Spinal cord (tissue), 10 donors: ENCODE measurements around the gene FOXL3. TPM values are rescaled to one million over a fixed set of nuclear protein-coding genes. Genes with fewer than 3 reads are reported as not detected.

Source experiments
- DNase-seq, 6 donors: peaks; one replicate each; pipeline versions ENCODE4 v3.0.0 to v3.0.0-alpha.2; 2013 to 2015; ENCODE audit warnings: low spot score in 6 of 6, low read depth in 4 of 6
- H3K27ac ChIP-seq: one replicate; pipeline ENCODE4 v1.5.1; 2013; ENCODE audit warnings: low read depth, low read length, control low read depth
- H3K27me3 ChIP-seq: one replicate; pipeline ENCODE4 v1.6.1; 2013; ENCODE audit warnings: low read length; ENCODE audit not compliant: control insufficient read depth, insufficient read depth
- H3K36me3 ChIP-seq: one replicate; pipeline ENCODE4 v1.6.1; 2013; ENCODE audit warnings: low read length; ENCODE audit not compliant: control insufficient read depth, insufficient read depth
- H3K4me1 ChIP-seq: one replicate; pipeline ENCODE4 v1.6.1; 2013; ENCODE audit warnings: low read length; ENCODE audit not compliant: control insufficient read depth, insufficient read depth
- H3K4me3 ChIP-seq: one replicate; pipeline ENCODE4 v1.5.1; 2013; ENCODE audit warnings: low read depth, low read length, control low read depth
- H3K9me3 ChIP-seq: one replicate; pipeline ENCODE4 v1.6.1; 2013; ENCODE audit warnings: low read length; ENCODE audit not compliant: control insufficient read depth, insufficient read depth
- WGBS: methylation state at CpG from one replicate; pipeline ENCODE4 v1.1.5; 2013; ENCODE audit warnings: missing lambda C conversion rate; ENCODE audit not compliant: insufficient coverage; 5-methylcytosine and 5-hydroxymethylcytosine counted together
- polyA plus RNA-seq, 2 donors: library from polyadenylated mRNA; unstranded; fragments of 120-200 nt; gene quantifications; one replicate each; pipeline ENCODE4 v1.2.1, GENCODE V29; 2013; ENCODE audit not compliant: insufficient read length in 2 of 2
- total RNA-seq, 2 donors: library from RNA; depleted of rRNA in 1 of 2; stranded (reverse); fragments of 120-200 nt in 1 of 2; fragments of >200 nt in 1 of 2; gene quantifications; one replicate each; pipeline versions ENCODE4 v1.2.3 to v1.2.4, GENCODE V29; 2013 to 2014
- donor health status: healthy.

FOXL3 gene
- total and polyA plus RNA-seq, 4 donors: 0.33 TPM; not detected in 3

DNA sequence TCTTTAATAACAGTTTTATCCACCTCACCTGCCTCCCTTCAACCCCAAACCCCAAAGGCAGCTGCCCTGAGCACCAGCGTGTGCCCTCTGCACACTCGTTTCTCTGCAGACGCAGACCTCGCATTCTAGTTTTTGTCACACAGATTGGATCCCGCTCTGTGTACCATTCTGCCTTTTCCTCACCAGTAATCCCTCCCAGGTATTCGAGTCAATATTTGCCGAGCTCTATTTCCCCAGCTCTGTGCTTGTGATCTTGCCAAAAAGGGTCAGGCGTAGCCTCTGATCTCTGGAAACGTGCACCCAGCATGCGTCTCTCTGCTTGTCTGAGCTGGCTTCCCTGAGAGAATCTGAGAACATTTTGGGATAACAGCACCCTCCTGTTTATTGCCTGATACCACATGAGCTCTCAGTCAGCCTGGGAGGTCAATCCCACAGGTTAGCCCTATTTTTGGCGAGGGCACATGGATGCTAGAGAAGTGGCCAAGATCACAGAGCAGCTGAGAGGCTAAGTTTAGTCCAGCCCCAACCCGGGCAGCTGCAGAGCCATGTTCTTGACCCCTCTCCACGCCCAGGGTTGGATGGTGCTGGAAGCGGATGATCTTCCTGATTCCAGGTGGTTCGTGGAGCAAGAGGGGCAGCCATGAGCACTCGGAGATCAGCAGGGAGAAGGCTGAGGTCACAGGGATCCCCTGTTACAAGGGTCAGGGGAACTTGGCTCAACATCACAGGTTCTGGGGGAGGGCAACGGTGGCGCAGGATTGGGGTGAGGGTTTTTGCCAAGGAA is 29.1 kb downstream of the FOXL3 start:
- no peak overlapping the region for H3K27ac ChIP-seq
- H3K4me3 ChIP-seq: no peak overlapping the region
- peaks cover 23% of the 10 kb centered on the region for H3K4me1 ChIP-seq
- 84% methylated on average over 16 of the region's 18 CpGs for WGBS
- no peak for DNase-seq
- no peaks in the 10 kb centered on the region for H3K36me3 ChIP-seq
- no peaks in the 10 kb centered on the region for H3K9me3 ChIP-seq
- peaks cover 3% of the 10 kb centered on the region for H3K27me3 ChIP-seq

DNA sequence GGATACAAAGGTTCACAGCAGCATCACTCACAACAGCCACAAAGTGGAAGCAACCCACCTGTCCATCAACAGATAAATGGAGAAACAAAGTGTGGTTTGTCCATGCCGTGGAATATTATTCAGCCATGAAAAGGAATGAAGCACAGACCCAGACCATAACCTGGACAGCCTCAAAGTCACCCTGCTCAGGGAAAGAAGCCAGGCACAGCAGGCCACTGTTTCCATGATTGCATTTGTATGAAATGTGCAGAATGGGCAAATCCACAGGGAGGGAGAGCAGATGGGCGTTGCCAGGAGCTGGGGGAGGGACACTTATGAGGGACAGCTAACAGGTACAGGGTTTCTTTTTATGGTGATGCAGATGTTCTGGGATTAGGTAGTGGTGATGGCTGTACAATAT is 30.3 kb downstream of the FOXL3 start:
- peaks cover 3% of the 10 kb centered on the region for H3K27me3 ChIP-seq
- no peak overlapping the region for H3K27ac ChIP-seq
- H3K4me1 ChIP-seq: peaks cover 23% of the 10 kb centered on the region
- no peak for DNase-seq
- H3K9me3 ChIP-seq: no peaks in the 10 kb centered on the region
- no peaks in the 10 kb centered on the region for H3K36me3 ChIP-seq
- 90% methylated on average over 2 of the region's 2 CpGs for WGBS
- no peak overlapping the region for H3K4me3 ChIP-seq

DNA sequence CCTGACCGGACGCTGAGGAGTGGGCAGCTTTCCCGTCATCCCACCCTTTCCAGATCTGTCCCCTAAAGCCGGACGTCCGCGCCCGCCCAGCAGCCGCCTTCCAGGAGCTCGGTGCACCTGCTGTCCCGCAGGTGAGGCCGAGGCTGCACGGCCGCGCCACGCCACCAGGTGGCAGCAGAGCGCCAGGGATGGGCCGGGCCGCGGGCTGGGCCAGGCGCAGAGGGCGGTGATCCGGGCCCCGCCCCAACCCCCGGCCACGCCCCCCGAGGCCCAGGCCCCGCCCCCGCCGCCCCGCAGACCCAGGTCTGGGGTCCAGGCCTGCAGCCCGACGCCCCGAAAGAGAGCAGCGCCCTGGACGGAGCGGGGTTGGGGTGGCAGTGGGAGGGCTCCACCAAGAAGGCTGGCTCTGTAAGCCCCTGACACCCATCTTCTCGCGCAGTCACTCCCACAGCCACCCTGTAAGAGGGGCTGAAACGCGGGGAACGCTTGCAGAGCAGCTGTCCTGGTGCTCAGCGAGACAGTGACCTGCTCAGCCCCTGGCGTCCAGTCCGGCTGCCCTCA is 32.2 kb downstream of the FOXL3 start:
- H3K36me3 ChIP-seq: no peaks in the 10 kb centered on the region
- no peak overlapping the region for H3K27ac ChIP-seq
- H3K27me3 ChIP-seq: peaks cover 3% of the 10 kb centered on the region
- DNase-seq: peak in 3 of 6 donors; percentile 48 to 81 (median 71)
- peaks cover 3% of the 10 kb centered on the region for H3K9me3 ChIP-seq
- WGBS: 4% methylated on average over 45 of the region's 45 CpGs
- H3K4me3 ChIP-seq: peak overlapping the region; percentile 11
- peaks cover 31% of the 10 kb centered on the region for H3K4me1 ChIP-seq

DNA sequence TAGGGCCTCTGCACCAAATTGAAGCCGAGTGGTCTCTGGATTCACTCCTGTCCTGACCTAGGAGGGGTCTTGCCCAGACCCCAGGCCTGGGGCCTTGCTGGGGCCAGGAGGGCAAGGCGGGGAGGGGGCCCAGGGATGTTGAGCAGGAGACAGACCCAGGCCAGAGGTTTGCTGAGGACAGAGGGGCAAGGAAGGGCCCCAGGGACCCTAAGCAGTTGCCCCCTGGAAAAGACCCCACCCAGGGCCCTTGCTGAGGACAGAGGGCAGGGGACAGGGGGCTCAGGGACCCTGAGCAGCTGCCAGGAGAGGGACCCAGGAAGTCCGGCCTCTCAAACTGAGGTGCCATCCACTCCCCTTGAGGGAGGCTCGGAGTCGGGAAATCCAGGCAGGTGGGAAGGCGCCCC is 32.7 kb downstream of the FOXL3 start:
- peak overlapping the region; percentile 11 for H3K4me3 ChIP-seq
- WGBS: 85% methylated on average over 3 of the region's 6 CpGs
- H3K27me3 ChIP-seq: peaks cover 3% of the 10 kb centered on the region
- H3K27ac ChIP-seq: no peak overlapping the region
- peaks cover 3% of the 10 kb centered on the region for H3K9me3 ChIP-seq
- no peaks in the 10 kb centered on the region for H3K36me3 ChIP-seq
- DNase-seq: no peak
- H3K4me1 ChIP-seq: peaks cover 36% of the 10 kb centered on the region

DNA sequence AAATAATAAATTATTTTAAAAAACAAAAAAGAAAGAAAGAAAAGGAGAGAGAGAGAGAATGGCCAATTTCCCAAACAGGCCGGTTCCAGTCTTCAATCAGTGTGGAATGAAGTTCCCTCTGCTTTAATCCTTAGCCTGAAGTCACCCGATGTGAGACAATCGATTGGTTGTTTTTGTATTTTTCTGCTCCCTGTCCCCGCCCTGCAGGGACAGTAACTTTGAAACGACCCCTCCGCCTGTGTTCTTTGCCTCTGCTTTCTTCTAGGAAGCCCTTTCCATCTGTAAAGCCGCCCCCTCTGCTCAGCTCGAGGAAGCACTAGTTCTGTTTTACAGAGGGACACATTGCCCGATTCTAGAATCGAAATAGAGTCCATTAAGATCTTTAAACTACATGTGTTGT is 33.4 kb downstream of the FOXL3 start:
- Histone ChIP-seq H3K4me3 (no peak overlapping the region), H3K9me3 (peaks cover 3% of the 10 kb centered on the region), H3K36me3 (no peaks in the 10 kb centered on the region), H3K4me1 (peaks cover 38% of the 10 kb centered on the region), H3K27ac (no peak overlapping the region), H3K27me3 (peaks cover 3% of the 10 kb centered on the region)
- 52% methylated on average over 10 of the region's 10 CpGs for WGBS
- DNase-seq: peak in 1 of 6 donors; percentile 29

DNA sequence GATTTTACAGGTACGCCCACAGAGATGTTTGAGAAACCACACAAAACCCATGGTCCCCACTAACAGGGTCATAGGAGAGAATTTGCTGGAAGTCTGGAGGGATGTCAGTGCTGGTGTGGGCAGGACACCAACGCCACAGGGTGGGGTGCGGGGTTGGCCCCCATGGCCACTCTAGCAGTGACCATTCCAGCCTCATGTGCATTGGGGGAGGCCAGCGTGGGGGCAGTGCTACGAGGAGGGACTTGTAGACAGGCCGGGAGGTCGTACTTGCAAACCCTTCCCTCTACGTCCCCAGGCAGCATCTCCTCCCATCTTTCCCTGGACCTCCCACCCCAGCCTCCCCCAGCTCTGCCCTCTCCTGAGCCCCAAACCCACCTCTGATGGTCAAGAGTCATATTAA is 34.0 kb downstream of the FOXL3 start:
- Histone ChIP-seq H3K4me1 (peaks cover 38% of the 10 kb centered on the region), H3K27me3 (peaks cover 3% of the 10 kb centered on the region), H3K4me3 (no peak overlapping the region), H3K9me3 (peaks cover 3% of the 10 kb centered on the region), H3K36me3 (no peaks in the 10 kb centered on the region), H3K27ac (no peak overlapping the region)
- no peak for DNase-seq
- WGBS: 59% methylated on average over 4 of the region's 8 CpGs

DNA sequence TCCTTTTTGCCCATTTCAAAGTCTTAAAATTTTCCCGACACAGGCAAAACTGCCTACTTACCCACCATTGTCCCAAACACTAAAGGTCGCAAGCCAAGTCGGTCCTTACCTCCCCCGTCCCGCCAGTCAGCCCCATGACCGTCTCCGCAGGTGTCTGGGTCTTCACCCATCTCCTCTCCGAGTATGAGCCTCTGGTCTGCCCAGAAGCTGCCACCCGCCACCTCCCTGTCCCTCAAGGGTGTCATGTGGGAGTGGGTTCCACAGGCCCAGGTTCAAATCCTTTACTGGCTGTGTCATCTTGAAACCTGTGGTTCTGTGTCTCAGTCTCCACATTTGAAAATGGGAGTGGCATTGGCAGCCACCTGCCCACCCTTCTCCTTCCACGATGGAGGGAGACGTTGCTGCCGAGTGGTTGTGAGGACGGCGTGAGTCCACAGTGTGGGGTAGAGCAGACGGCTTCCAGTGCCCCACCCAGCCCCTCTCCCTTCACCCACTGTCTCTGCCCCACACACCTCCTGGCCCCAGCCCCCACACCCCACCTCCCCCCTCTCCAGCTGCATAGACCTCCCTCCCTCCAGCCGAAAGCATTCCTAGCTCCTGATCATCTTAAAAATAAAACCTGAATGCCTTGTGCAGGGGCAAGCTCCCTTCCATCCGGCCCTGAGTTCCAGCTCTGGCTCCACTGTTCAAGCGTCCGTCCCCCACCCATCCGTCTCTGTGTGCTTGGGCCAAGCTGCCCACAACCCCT is 35.3 kb downstream of the FOXL3 start:
- peaks cover 41% of the 10 kb centered on the region for H3K4me1 ChIP-seq
- H3K9me3 ChIP-seq: peaks cover 3% of the 10 kb centered on the region
- no peaks in the 10 kb centered on the region for H3K36me3 ChIP-seq
- DNase-seq: no peak
- no peak overlapping the region for H3K27ac ChIP-seq
- WGBS: 93% methylated on average over 8 of the region's 20 CpGs
- H3K27me3 ChIP-seq: peaks cover 3% of the 10 kb centered on the region
- H3K4me3 ChIP-seq: no peak overlapping the region

DNA sequence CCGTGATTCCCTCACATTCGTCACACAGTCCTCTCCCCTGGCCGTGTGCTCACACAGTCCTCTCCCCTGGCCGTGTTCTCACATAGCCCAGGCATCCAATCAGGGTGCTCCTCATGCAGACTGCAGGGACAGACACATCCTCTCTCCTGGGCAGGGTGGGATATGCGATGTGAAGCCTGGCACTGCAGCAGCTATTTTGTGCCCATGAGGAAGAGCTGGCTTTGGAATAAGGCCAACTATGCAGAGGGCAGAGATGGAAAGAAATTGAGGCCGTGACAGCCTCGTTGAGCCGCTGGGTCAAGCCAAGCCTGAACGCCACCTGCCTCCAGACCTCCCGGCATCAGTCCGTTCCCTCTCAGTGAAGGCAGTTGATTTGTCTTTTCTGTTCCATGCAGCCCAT is 35.8 kb downstream of the FOXL3 start:
- no peaks in the 10 kb centered on the region for H3K36me3 ChIP-seq
- WGBS: 93% methylated on average over 10 of the region's 11 CpGs
- H3K4me1 ChIP-seq: peaks cover 46% of the 10 kb centered on the region
- H3K4me3 ChIP-seq: no peak overlapping the region
- peaks cover 7% of the 10 kb centered on the region for H3K27me3 ChIP-seq
- no peak for DNase-seq
- H3K9me3 ChIP-seq: peaks cover 3% of the 10 kb centered on the region
- H3K27ac ChIP-seq: no peak overlapping the region

DNA sequence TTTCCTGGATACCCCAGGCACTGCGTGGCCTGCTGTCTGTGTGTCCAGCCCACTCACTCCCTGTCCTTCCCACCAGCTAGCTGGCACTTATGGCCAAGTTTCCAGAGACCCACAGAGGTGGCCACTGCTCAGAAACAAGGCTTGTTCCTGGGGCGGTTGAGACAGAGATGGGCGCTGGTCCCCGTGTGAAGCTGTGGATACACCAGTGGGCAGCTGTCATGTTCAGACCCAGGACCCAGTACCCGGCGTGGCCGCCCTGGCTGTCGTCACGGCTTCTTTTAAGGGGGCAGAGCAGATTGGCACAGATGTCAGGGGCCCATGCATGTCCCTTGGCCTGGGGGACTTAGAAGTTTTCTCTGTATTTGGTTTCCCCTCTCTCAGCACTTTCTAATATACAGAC is 36.3 kb downstream of the FOXL3 start:
- peaks cover 50% of the 10 kb centered on the region for H3K4me1 ChIP-seq
- H3K4me3 ChIP-seq: no peak overlapping the region
- H3K36me3 ChIP-seq: no peaks in the 10 kb centered on the region
- peaks cover 9% of the 10 kb centered on the region for H3K27me3 ChIP-seq
- H3K9me3 ChIP-seq: peaks cover 3% of the 10 kb centered on the region
- H3K27ac ChIP-seq: peak overlapping the region; percentile 61
- WGBS: 87% methylated on average over 9 of the region's 9 CpGs
- no peak for DNase-seq
